WTC11 (cell line): ENCODE results near the gene BUD31. TPM values are rescaled to one million over a fixed set of nuclear protein-coding genes. Genes with fewer than 3 reads are reported as not detected.

Experiments used
- ATAC-seq: fragments of 200-7000 bp; cut with Tn5 transposase; 2 replicates; pipeline ENCODE4 v1.10.0; 2021; ENCODE audit warnings: mild to moderate bottlenecking, moderate library complexity
- CTCF ChIA-PET: fragments of 300-600 bp; sonication (Branson Sonifier 250); formaldehyde crosslinking; loops from one replicate; lab custom pipeline; 2021; ENCODE audit warnings: antibody characterized with exemption; lab: Charles Lee
- POLR2A ChIA-PET: fragments of 350-600 bp; sonication (Branson Sonifier 250); formaldehyde crosslinking; loops from one replicate; lab custom pipeline; 2021; ENCODE audit warnings: antibody characterized with exemption; lab: Charles Lee
- DNase-seq: peaks from one replicate; pipeline ENCODE4 v3.0.0; 2021; ENCODE audit warnings: low spot score
- H3K27ac Mint-ChIP-seq: 2 replicates; pipeline ENCODE4 v1.8.0; 2021; ENCODE audit warnings: mixed read lengths
- H3K27me3 Mint-ChIP-seq: 2 replicates; pipeline ENCODE4 v1.8.0; 2021; ENCODE audit warnings: low read depth, mild to moderate bottlenecking, moderate library complexity, mixed read lengths
- H3K36me3 Mint-ChIP-seq: 2 replicates; pipeline ENCODE4 v1.8.0; 2021; ENCODE audit warnings: mixed read lengths
- H3K4me1 Mint-ChIP-seq: 2 replicates; pipeline ENCODE4 v1.8.0; 2022; ENCODE audit warnings: mixed read lengths
- H3K4me3 Mint-ChIP-seq: 2 replicates; pipeline ENCODE4 v1.8.0; 2021; ENCODE audit warnings: mild to moderate bottlenecking, moderate library complexity, mixed read lengths
- H3K9me3 Mint-ChIP-seq: 2 replicates; pipeline ENCODE4 v1.8.0; 2021; ENCODE audit warnings: mixed read lengths
- AR ChIP-seq: fragments of 250-450 bp; sonication (Bioruptor Pico); IDR thresholded peaks from 2 replicates; pipeline ENCODE4 v1.9.0; 2021; ENCODE audit warnings: mild to moderate bottlenecking
- ATF3 ChIP-seq: sonication (generic); formaldehyde crosslinking; conservative IDR thresholded peaks from 2 replicates; pipeline ENCODE4 v1.8.1; 2022; ENCODE audit warnings: mild to moderate bottlenecking, missing genetic modification reagents
- E2F1 ChIP-seq: sonication (generic); formaldehyde crosslinking; IDR thresholded peaks from 2 replicates; pipeline ENCODE4 v1.8.0; 2022; ENCODE audit warnings: mild to moderate bottlenecking, missing genetic modification reagents
- E2F5 ChIP-seq: sonication (generic); formaldehyde crosslinking; IDR thresholded peaks from 2 replicates; pipeline ENCODE4 v1.8.1; 2022; ENCODE audit warnings: mild to moderate bottlenecking, moderate library complexity, missing genetic modification reagents
- ELF4 ChIP-seq: sonication (generic); formaldehyde crosslinking; IDR thresholded peaks from 2 replicates; pipeline ENCODE4 v1.8.1; 2022; ENCODE audit warnings: low read depth, mild to moderate bottlenecking, moderate library complexity, missing genetic modification reagents
- EMX1 ChIP-seq: fragments of 250-450 bp; sonication (Bioruptor Pico); IDR thresholded peaks from 2 replicates; pipeline ENCODE4 v1.8.0; 2021; ENCODE audit warnings: mild to moderate bottlenecking
- FOXK1 ChIP-seq: sonication (generic); formaldehyde crosslinking; IDR thresholded peaks from 2 replicates; pipeline ENCODE4 v1.8.0; 2022; ENCODE audit warnings: mild to moderate bottlenecking, moderate library complexity, missing genetic modification reagents
- FOXP1 ChIP-seq: sonication (generic); formaldehyde crosslinking; IDR thresholded peaks from 2 replicates; pipeline ENCODE4 v1.8.0; 2022; ENCODE audit warnings: missing genetic modification reagents, mild to moderate bottlenecking, moderate library complexity, borderline replicate concordance
- GRHL2 ChIP-seq: fragments of 250-450 bp; sonication (Bioruptor Pico); IDR thresholded peaks from 2 replicates; pipeline ENCODE4 v1.8.0; 2022; ENCODE audit warnings: mild to moderate bottlenecking, moderate library complexity; ENCODE audit not compliant: insufficient replicate concordance, severe bottlenecking
- GTF2I ChIP-seq: fragments of 250-450 bp; sonication (Bioruptor Pico); conservative IDR thresholded peaks from 2 replicates; pipeline ENCODE4 v1.4.0; 2021; ENCODE audit warnings: mild to moderate bottlenecking
- JAZF1 ChIP-seq: fragments of 250-450 bp; sonication (Bioruptor Pico); IDR thresholded peaks from 2 replicates; pipeline ENCODE4 v1.9.0; 2021; ENCODE audit warnings: moderate library complexity, mild to moderate bottlenecking, inconsistent platforms
- NFE2L1 ChIP-seq: sonication (generic); formaldehyde crosslinking; IDR thresholded peaks from 2 replicates; pipeline ENCODE4 v1.8.1; 2023; ENCODE audit warnings: missing genetic modification reagents
- NFYB ChIP-seq: sonication (generic); formaldehyde crosslinking; conservative IDR thresholded peaks from 2 replicates; pipeline ENCODE4 v1.8.0; 2022; ENCODE audit warnings: low read depth, missing genetic modification reagents
- NR3C1 ChIP-seq: sonication (generic); formaldehyde crosslinking; conservative IDR thresholded peaks from 2 replicates; pipeline ENCODE4 v1.8.1; 2023; ENCODE audit warnings: low read depth, mild to moderate bottlenecking, missing genetic modification reagents
- PREB ChIP-seq: sonication (generic); formaldehyde crosslinking; IDR thresholded peaks from 2 replicates; pipeline ENCODE4 v1.8.1; 2022; ENCODE audit warnings: mild to moderate bottlenecking, missing genetic modification reagents, moderate library complexity, borderline replicate concordance
- ZBTB21 ChIP-seq: sonication (generic); formaldehyde crosslinking; IDR thresholded peaks from 2 replicates; pipeline ENCODE4 v1.8.1; 2023; ENCODE audit warnings: mild to moderate bottlenecking, missing genetic modification reagents, borderline replicate concordance
- ZNF232 ChIP-seq: sonication (generic); formaldehyde crosslinking; IDR thresholded peaks from 2 replicates; pipeline ENCODE4 v1.8.0; 2022; ENCODE audit warnings: mild to moderate bottlenecking, missing genetic modification reagents
- ZNF263 ChIP-seq: sonication (generic); formaldehyde crosslinking; IDR thresholded peaks from 2 replicates; pipeline ENCODE4 v1.8.1; 2022; ENCODE audit warnings: low read depth, mild to moderate bottlenecking, moderate library complexity, missing genetic modification reagents
- ZNF281 ChIP-seq: sonication (generic); formaldehyde crosslinking; IDR thresholded peaks from 2 replicates; pipeline ENCODE4 v1.8.0; 2023; ENCODE audit warnings: mild to moderate bottlenecking, missing genetic modification reagents
- ZNF671 ChIP-seq: fragments of 250-450 bp; sonication (Bioruptor Pico); IDR thresholded peaks from 2 replicates; pipeline ENCODE4 v1.8.0; 2021; ENCODE audit warnings: mild to moderate bottlenecking
- total RNA-seq: library from RNA; stranded (reverse); gene quantifications from 3 replicates; pipeline ENCODE4 v1.2.3, GENCODE V29; 2021
- TF ChIP-seq, protein P1 (sequence below): fragments of 250-450 bp; sonication (Bioruptor Pico); IDR thresholded peaks from 2 replicates; pipeline ENCODE4 v1.9.0; 2021; ENCODE audit warnings: moderate library complexity, mild to moderate bottlenecking, inconsistent platforms, borderline replicate concordance
- TF ChIP-seq, protein P2 (sequence below): sonication (generic); formaldehyde crosslinking; IDR thresholded peaks from 2 replicates; pipeline ENCODE4 v1.8.1; 2023; ENCODE audit warnings: mild to moderate bottlenecking, missing genetic modification reagents

Gene BUD31
- total RNA-seq, 1 experiment from 2014 or later = 98.7 TPM

GRCh38 chr7:99422186-99422585 is 13.4 kb downstream of the BUD31 start:
- POLR2A ChIA-PET = interaction anchor here (0.6 to 1.1 kb wide), 2 partner anchors 13 to 28 kb away, joined by 5 to 8 read pairs; partner anchors contain the start of genes BUD31 and PDAP1

DNA sequence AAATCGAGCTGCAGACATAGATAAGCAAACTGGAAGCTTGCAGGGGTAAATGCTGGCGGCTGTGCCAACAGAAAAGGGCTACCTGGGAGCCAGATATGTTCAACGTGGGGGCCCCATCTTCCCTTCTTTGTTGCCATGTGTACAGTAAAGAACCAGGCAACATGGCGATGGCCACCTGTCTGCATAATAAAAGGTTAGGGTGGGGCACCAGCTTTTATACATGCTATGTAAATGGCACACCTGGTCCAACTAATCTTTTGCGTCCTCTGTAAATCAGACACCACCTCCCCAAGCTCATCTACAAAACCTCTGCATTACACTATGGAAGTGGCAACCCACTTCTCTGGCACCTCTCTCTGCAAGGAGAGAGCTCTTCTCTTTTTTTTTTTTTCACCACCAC is 13.9 kb downstream of the BUD31 start:
- POLR2A ChIA-PET = interaction anchor here (0.6 to 1.1 kb wide), 2 partner anchors 14 to 28 kb away, joined by 5 to 8 read pairs; partner anchors contain the start of genes BUD31 and PDAP1
- Mint-ChIP-seq H3K4me3 (no peak overlapping the region), H3K9me3 (no peaks in the 10 kb centered on the region), H3K27ac (peak overlapping the region; percentile 91)
- TF ChIP-seq EMX1 (CRISPR knock-in tag) (no peak), NR3C1 (CRISPR knock-in tag) (no peak), AR (CRISPR knock-in tag) (no peak), FOXK1 (CRISPR knock-in tag) (no peak), NFYB (CRISPR knock-in tag) (no peak), ZNF281 (CRISPR knock-in tag) (no peak), GTF2I (no peak), E2F5 (CRISPR knock-in tag) (no peak), E2F1 (CRISPR knock-in tag) (no peak)
- TF ChIP-seq, all 79 proteins: peak for 0
- CTCF ChIA-PET = no interaction called here
- Mint-ChIP-seq H3K27me3 (no peaks in the 10 kb centered on the region; the same call in 1 of the 2 replicates), H3K36me3 (peaks cover 62% of the 10 kb centered on the region), H3K4me1 (peaks cover 9% of the 10 kb centered on the region)
- DNase-seq (no peak), ATAC-seq (no peak)

More at GRCh38 chr7:99422186-99422585, 13.4 kb downstream of the BUD31 start:
- Mint-ChIP-seq H3K4me3 (no peak overlapping the region), H3K9me3 (no peaks in the 10 kb centered on the region), H3K27ac (peak overlapping the region; percentile 83; the same call in 1 of the 2 replicates), H3K27me3 (no peaks in the 10 kb centered on the region; the same call in 1 of the 2 replicates), H3K36me3 (peaks cover 66% of the 10 kb centered on the region), H3K4me1 (peaks cover 9% of the 10 kb centered on the region)
- DNase-seq (no peak), ATAC-seq (peak; percentile 11; the same call in 1 of the 2 replicates)
- no peak for TF ChIP-seq GRHL2
- no peak for TF ChIP-seq ZNF232 (CRISPR knock-in tag)
- TF ChIP-seq FOXP1 (CRISPR knock-in tag) = no peak
- no peak for TF ChIP-seq ZNF671 (CRISPR knock-in tag)
- no peak for TF ChIP-seq NFE2L1
- TF ChIP-seq PREB (CRISPR knock-in tag) = no peak
- TF ChIP-seq ZNF263 (CRISPR knock-in tag) = no peak
- TF ChIP-seq ATF3 = no peak
- TF ChIP-seq JAZF1 (CRISPR knock-in tag) = no peak
- no peak for TF ChIP-seq FOXK1 (CRISPR knock-in tag)
- TF ChIP-seq, protein P1, sequence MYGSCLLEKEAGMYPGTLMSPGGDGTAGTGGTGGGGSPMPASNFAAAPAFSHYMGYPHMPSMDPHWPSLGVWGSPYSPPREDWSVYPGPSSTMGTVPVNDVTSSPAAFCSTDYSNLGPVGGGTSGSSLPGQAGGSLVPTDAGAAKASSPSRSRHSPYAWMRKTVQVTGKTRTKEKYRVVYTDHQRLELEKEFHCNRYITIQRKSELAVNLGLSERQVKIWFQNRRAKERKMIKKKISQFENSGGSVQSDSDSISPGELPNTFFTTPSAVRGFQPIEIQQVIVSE (CRISPR knock-in tag) = no peak
- TF ChIP-seq, protein P2, sequence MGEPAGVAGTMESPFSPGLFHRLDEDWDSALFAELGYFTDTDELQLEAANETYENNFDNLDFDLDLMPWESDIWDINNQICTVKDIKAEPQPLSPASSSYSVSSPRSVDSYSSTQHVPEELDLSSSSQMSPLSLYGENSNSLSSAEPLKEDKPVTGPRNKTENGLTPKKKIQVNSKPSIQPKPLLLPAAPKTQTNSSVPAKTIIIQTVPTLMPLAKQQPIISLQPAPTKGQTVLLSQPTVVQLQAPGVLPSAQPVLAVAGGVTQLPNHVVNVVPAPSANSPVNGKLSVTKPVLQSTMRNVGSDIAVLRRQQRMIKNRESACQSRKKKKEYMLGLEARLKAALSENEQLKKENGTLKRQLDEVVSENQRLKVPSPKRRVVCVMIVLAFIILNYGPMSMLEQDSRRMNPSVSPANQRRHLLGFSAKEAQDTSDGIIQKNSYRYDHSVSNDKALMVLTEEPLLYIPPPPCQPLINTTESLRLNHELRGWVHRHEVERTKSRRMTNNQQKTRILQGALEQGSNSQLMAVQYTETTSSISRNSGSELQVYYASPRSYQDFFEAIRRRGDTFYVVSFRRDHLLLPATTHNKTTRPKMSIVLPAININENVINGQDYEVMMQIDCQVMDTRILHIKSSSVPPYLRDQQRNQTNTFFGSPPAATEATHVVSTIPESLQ = no peak
- no peak for TF ChIP-seq ZBTB21 (CRISPR knock-in tag)
- TF ChIP-seq ELF4 (CRISPR knock-in tag) = no peak
- CTCF ChIA-PET = no interaction called here
